ENCODE data around the gene SCN9A.

DNA sequence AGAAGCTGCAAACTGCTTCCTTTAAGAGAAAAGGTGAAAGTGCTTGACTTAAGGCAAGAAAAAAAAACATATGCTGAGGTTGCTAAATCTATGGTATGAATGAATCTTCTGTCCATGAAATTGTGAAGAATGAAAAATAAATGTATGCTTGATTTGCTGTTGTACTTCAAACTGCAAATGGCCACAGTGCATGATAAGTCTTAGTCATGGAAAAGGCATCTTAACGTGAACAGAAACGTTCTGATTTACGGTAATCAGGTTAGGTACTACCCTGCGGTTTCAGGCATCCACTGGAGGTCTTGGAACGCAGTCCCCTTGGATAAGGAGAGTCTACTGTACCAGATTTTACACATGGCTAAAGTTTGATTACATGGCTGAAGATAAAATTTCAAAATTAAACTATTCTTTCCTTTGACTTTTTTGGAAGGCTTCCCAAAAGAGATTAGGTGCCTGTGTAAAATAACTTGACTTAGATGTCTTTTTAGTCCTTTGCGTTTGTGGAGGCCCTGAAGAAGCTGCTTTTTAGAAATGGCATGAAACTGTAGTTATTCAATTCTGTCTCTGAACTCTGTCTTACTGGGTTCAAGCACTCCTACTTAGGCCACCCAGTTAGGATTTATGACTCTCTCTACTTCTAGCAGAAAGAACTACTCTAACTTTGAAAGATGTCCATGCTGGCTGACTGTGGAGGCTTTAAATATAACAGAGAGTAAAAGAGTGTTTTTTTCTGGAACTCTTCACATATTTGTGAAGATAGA lies 35.9 kb upstream of the SCN9A start:
- TF ChIP-seq, protein P1, sequence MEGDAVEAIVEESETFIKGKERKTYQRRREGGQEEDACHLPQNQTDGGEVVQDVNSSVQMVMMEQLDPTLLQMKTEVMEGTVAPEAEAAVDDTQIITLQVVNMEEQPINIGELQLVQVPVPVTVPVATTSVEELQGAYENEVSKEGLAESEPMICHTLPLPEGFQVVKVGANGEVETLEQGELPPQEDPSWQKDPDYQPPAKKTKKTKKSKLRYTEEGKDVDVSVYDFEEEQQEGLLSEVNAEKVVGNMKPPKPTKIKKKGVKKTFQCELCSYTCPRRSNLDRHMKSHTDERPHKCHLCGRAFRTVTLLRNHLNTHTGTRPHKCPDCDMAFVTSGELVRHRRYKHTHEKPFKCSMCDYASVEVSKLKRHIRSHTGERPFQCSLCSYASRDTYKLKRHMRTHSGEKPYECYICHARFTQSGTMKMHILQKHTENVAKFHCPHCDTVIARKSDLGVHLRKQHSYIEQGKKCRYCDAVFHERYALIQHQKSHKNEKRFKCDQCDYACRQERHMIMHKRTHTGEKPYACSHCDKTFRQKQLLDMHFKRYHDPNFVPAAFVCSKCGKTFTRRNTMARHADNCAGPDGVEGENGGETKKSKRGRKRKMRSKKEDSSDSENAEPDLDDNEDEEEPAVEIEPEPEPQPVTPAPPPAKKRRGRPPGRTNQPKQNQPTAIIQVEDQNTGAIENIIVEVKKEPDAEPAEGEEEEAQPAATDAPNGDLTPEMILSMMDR (IDR thresholded peaks at IDR 0.05): no peak
- TF ChIP-seq POLR2A (IDR thresholded peaks at IDR 0.05): no peak

All from adrenal gland (tissue), 5 donors.